ENCODE measurements around the gene DHX30. TPM values are rescaled to one million over a fixed set of nuclear protein-coding genes. Genes with fewer than 3 reads are reported as not detected.

DHX30 gene
- total RNA-seq, 1 experiment from 2014 or later, result 84.5 TPM

GRCh38 chr3:47852604-47853602, 50.0 kb downstream of the DHX30 start:
- ChIA-PET CTCF (no interaction called here), POLR2A (ENCODE audit: low non-redundant PET) (interaction anchor here (0.6 kb wide), 1 partner anchor 555 kb away, joined by 16 read pairs; no protein-coding TSS in a partner anchor)
- Histone ChIP-seq H3K36me3 (ENCODE audit: insufficient read depth, low read length, poor library complexity, severe bottlenecking) (peaks cover 22% of the 10 kb centered on the region), H3K4me1 (ENCODE audit: insufficient read depth, low read length, poor library complexity, severe bottlenecking) (no peaks in the 10 kb centered on the region), H3K9me3 (ENCODE audit: low read depth, low read length, poor library complexity, severe bottlenecking) (no peaks in the 10 kb centered on the region), H3K27ac (ENCODE audit: low read depth, low read length, poor library complexity, severe bottlenecking) (no peak overlapping the region), H3K4me3 (ENCODE audit: low read depth, low read length, poor library complexity, severe bottlenecking) (no peak overlapping the region), H3K27me3 (replicated peaks; ENCODE audit: insufficient read depth, low read depth, low read length, poor library complexity) (no peaks in the 10 kb centered on the region)
- intact Hi-C loops (cut with micrococcal nuclease; ENCODE audit: unreplicated experiment), result no loop called here
- BruUV-seq (replicated peaks), result no TSS peak
- TF ChIP-seq CTCF (conservative IDR thresholded peaks at IDR 0.05; ENCODE audit: low read depth, low read length) (no peak), EZH2 (IDR thresholded peaks at IDR 0.05; ENCODE audit: borderline replicate concordance, low read depth, low read length, poor library complexity, severe bottlenecking) (no peak)
- no peak for DNase-seq (ENCODE audit: low spot score)

- ChIA-PET CTCF (interaction anchor here (0.6 kb wide), 1 partner anchor 136 kb away, joined by 4 read pairs; no protein-coding TSS in a partner anchor), POLR2A (ENCODE audit: low non-redundant PET) (no interaction called here)
- H3K4me1 ChIP-seq (ENCODE audit: insufficient read depth, low read length, poor library complexity, severe bottlenecking), result no peaks in the 10 kb centered on the region
- intact Hi-C loops (cut with micrococcal nuclease; ENCODE audit: unreplicated experiment), result no loop called here
- no peak for TF ChIP-seq CTCF (conservative IDR thresholded peaks at IDR 0.05; ENCODE audit: low read depth, low read length)
- TF ChIP-seq EZH2 (IDR thresholded peaks at IDR 0.05; ENCODE audit: borderline replicate concordance, low read depth, low read length, poor library complexity, severe bottlenecking), result no peak
- H3K27ac ChIP-seq (ENCODE audit: low read depth, low read length, poor library complexity, severe bottlenecking), result no peak overlapping the region
- no peaks in the 10 kb centered on the region for H3K27me3 ChIP-seq (replicated peaks; ENCODE audit: insufficient read depth, low read depth, low read length, poor library complexity)
- no peak for DNase-seq (ENCODE audit: low spot score)
- H3K9me3 ChIP-seq (ENCODE audit: low read depth, low read length, poor library complexity, severe bottlenecking), result no peaks in the 10 kb centered on the region
- H3K36me3 ChIP-seq (ENCODE audit: insufficient read depth, low read length, poor library complexity, severe bottlenecking), result peaks cover 20% of the 10 kb centered on the region
- H3K4me3 ChIP-seq (ENCODE audit: low read depth, low read length, poor library complexity, severe bottlenecking), result no peak overlapping the region
- BruUV-seq (replicated peaks), result no TSS peak
Measured at GRCh38 chr3:47854267-47854666, 51.3 kb downstream of the DHX30 start.

GRCh38 chr3:47854720-47855455, 52.0 kb downstream of the DHX30 start:
- Histone ChIP-seq H3K36me3 (ENCODE audit: insufficient read depth, low read length, poor library complexity, severe bottlenecking) (peaks cover 20% of the 10 kb centered on the region), H3K27me3 (replicated peaks; ENCODE audit: insufficient read depth, low read depth, low read length, poor library complexity) (no peaks in the 10 kb centered on the region), H3K4me1 (ENCODE audit: insufficient read depth, low read length, poor library complexity, severe bottlenecking) (no peaks in the 10 kb centered on the region), H3K9me3 (ENCODE audit: low read depth, low read length, poor library complexity, severe bottlenecking) (no peaks in the 10 kb centered on the region), H3K4me3 (ENCODE audit: low read depth, low read length, poor library complexity, severe bottlenecking) (no peak overlapping the region), H3K27ac (ENCODE audit: low read depth, low read length, poor library complexity, severe bottlenecking) (no peak overlapping the region)
- no TSS peak for BruUV-seq (replicated peaks)
- intact Hi-C loops (cut with micrococcal nuclease; ENCODE audit: unreplicated experiment), result no loop called here
- DNase-seq (ENCODE audit: low spot score), result no peak
- no peak for TF ChIP-seq EZH2 (IDR thresholded peaks at IDR 0.05; ENCODE audit: borderline replicate concordance, low read depth, low read length, poor library complexity, severe bottlenecking)
- no peak for TF ChIP-seq CTCF (conservative IDR thresholded peaks at IDR 0.05; ENCODE audit: low read depth, low read length)
- POLR2A ChIA-PET (ENCODE audit: low non-redundant PET), result no interaction called here
- CTCF ChIA-PET, result no interaction called here
